ENCODE results near the gene MBOAT2.

DNA sequence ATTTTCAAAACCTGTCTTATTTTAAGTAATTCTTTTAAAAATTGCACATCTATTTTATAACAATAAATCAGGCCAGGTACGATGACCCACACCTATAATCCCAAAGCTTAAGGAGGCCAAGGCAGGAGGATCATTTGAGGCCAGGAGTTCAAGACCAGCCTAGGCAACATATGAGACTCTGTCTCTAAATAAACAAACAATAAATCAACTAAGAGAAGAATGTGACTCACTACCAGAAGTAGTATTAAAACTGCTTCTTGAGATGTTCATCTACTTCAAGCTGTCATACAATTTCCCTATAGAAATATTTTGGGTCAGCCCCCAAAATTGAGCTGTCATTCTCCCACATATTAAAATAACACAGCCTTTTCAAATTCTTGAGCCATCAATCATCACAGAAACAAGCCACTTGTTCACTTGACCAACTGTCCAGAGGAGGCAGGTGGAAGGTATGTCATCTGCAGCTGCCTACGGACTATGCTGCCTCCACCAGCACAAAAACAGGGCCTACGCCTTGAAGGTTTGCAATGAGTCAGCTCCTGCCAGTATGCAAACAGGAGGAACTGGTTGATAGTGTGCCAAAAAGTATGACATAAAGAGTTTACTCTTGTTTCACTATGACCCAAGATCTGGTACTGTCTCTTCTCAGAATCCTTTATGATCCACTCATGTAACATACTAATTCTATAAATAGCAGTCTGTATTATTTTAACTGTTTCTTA is 199.7 kb downstream of the MBOAT2 start:
- TF ChIP-seq, protein P1, sequence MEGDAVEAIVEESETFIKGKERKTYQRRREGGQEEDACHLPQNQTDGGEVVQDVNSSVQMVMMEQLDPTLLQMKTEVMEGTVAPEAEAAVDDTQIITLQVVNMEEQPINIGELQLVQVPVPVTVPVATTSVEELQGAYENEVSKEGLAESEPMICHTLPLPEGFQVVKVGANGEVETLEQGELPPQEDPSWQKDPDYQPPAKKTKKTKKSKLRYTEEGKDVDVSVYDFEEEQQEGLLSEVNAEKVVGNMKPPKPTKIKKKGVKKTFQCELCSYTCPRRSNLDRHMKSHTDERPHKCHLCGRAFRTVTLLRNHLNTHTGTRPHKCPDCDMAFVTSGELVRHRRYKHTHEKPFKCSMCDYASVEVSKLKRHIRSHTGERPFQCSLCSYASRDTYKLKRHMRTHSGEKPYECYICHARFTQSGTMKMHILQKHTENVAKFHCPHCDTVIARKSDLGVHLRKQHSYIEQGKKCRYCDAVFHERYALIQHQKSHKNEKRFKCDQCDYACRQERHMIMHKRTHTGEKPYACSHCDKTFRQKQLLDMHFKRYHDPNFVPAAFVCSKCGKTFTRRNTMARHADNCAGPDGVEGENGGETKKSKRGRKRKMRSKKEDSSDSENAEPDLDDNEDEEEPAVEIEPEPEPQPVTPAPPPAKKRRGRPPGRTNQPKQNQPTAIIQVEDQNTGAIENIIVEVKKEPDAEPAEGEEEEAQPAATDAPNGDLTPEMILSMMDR (IDR thresholded peaks at IDR 0.05), result no peak
- no peak for TF ChIP-seq POLR2A (IDR thresholded peaks at IDR 0.05)

Measured in adrenal gland (tissue), 5 donors.